Measurements from ENCODE around the gene PPP2R3B.
"Not testable (repeated sequence)": the region's sequence is repeated elsewhere in the genome, so short reads cannot be mapped to it uniquely, and the experiment has no call there.

The PPP2R3B gene

GRCh38 chrX:386239-386767, 404 bp downstream of the PPP2R3B start:
- peak overlapping the region; percentile 65 for H3K27ac ChIP-seq (replicated peaks)
- H3K27me3 ChIP-seq (ENCODE audit: insufficient read depth, poor library complexity, severe bottlenecking) = no peaks in the 10 kb centered on the region
- TF ChIP-seq CTCF (IDR thresholded peaks at IDR 0.05; ENCODE audit: insufficient read depth, low read length) = no peak
- no peak for TF ChIP-seq REST (IDR thresholded peaks at IDR 0.05; ENCODE audit: insufficient replicate concordance, low read depth)
- no peak for TF ChIP-seq GABPA (IDR thresholded peaks at IDR 0.05; ENCODE audit: low read depth)
- TF ChIP-seq POLR2AphosphoS5 (IDR thresholded peaks at IDR 0.05; ENCODE audit: low read depth) = no peak
- TF ChIP-seq SPI1 (IDR thresholded peaks at IDR 0.05; ENCODE audit: borderline replicate concordance, low read depth) = no peak
- H3K4me3 ChIP-seq (replicated peaks; ENCODE audit: insufficient read depth, low read length) = peak overlapping the region; percentile 54
- DNase-seq (ENCODE audit: low read depth in 1 of 2, low spot score in 1 of 2) = peak in 1 of 2 experiments; percentile 20

DNA sequence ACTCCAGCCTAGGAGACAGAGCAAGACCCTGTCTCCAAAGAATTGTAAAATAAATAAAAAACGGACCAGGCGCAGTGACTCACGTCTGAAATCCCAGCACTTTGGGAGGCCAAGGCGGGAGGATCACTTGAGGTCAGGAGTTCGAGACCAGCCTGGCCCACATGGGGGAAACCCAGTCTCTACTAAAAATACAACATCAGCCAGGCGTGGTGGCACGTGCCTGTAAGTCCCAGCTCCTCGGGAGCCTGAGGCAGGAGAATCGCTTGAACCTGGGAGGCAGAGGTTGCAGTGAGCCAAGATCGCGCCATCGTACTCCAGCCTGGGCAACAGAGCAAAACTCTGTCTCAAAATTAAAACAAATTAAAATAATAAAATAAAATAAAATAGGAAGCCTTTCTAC, 971 bp downstream of the PPP2R3B start:
- Histone ChIP-seq H3K4me3 (replicated peaks; ENCODE audit: insufficient read depth, low read length) (peak overlapping the region; percentile 54), H3K27ac (replicated peaks) (peak overlapping the region; percentile 65)
- not testable (repeated sequence) for H3K27me3 ChIP-seq (ENCODE audit: insufficient read depth, poor library complexity, severe bottlenecking); DNase-seq (ENCODE audit: low read depth in 1 of 2, low spot score in 1 of 2)

- Histone ChIP-seq H3K27ac (replicated peaks) (no peak overlapping the region), H3K27me3 (ENCODE audit: insufficient read depth, poor library complexity, severe bottlenecking) (no peaks in the 10 kb centered on the region), H3K4me3 (replicated peaks; ENCODE audit: insufficient read depth, low read length) (no peak overlapping the region)
- TF ChIP-seq POLR2AphosphoS5 (IDR thresholded peaks at IDR 0.05; ENCODE audit: low read depth) = no peak
- TF ChIP-seq SPI1 (IDR thresholded peaks at IDR 0.05; ENCODE audit: borderline replicate concordance, low read depth) = no peak
- no peak for TF ChIP-seq CTCF (IDR thresholded peaks at IDR 0.05; ENCODE audit: insufficient read depth, low read length)
- TF ChIP-seq GABPA (IDR thresholded peaks at IDR 0.05; ENCODE audit: low read depth) = no peak
- no peak for TF ChIP-seq REST (IDR thresholded peaks at IDR 0.05; ENCODE audit: insufficient replicate concordance, low read depth)
- DNase-seq (ENCODE audit: low read depth in 1 of 2, low spot score in 1 of 2) = no peak
Measured at GRCh38 chrX:384861-385260, 1.8 kb downstream of the PPP2R3B start.

DNA sequence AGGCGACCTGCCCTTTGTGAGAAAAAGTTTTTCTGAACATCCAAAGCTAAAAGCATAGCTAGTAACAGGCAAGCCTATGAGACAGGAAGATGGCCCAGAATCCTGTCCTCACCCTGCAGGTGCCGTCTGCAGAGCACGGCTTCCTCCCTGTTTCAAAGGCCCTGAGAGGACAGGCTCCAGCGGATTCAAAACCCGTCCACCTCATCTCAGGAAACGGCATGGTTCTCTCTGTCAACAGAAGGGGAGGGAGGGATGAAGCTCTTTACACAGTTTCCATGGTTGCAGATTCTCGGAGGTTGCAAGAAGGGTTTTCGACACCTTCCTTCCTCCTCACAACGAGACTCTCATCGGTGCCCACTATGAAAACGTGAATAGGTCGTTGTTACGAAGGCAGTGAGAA, 8.3 kb downstream of the PPP2R3B start:
- Histone ChIP-seq H3K4me3 (replicated peaks; ENCODE audit: insufficient read depth, low read length) (no peak overlapping the region), H3K27me3 (ENCODE audit: insufficient read depth, poor library complexity, severe bottlenecking) (peaks cover 14% of the 10 kb centered on the region), H3K27ac (replicated peaks) (peak overlapping the region; percentile 52)
- peak in 1 of 2 experiments; percentile 81 for DNase-seq (ENCODE audit: low read depth in 1 of 2, low spot score in 1 of 2)
- TF ChIP-seq GABPA (IDR thresholded peaks at IDR 0.05; ENCODE audit: low read depth) = no peak
- no peak for TF ChIP-seq REST (IDR thresholded peaks at IDR 0.05; ENCODE audit: insufficient replicate concordance, low read depth)
- no peak for TF ChIP-seq SPI1 (IDR thresholded peaks at IDR 0.05; ENCODE audit: borderline replicate concordance, low read depth)

DNA sequence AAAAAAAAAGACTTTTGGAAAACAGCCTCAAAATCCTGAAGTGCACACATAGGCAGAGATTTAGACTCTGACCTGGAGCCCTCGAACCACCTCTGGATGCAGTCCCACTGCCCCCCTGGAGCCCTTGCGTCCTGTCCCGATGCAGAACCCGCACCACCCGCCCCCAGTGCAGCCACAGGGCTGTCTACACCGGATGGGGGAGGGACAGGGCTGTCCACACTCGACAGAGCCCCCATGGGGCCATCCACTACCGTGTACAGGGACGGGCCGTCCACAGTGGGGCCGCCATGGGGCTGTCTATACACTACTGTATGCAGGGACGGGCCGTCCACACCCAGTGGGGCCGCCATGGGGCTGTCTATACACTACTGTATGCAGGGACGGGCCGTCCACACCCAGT, 10.5 kb downstream of the PPP2R3B start:
- not testable (repeated sequence) for H3K4me3 ChIP-seq (replicated peaks; ENCODE audit: insufficient read depth, low read length); H3K27ac ChIP-seq (replicated peaks); DNase-seq (ENCODE audit: low read depth in 1 of 2, low spot score in 1 of 2)
- H3K27me3 ChIP-seq (ENCODE audit: insufficient read depth, poor library complexity, severe bottlenecking) = peaks cover 25% of the 10 kb centered on the region

Data from HL-60 (cell line).